Breast epithelium (tissue), 4 donors: Measurements from ENCODE around the gene CCSER1. TPM values are rescaled to one million over a fixed set of nuclear protein-coding genes. Genes with fewer than 3 reads are reported as not detected.

Experiments
- DNase-seq, 2 donors: peaks; one replicate each; pipeline ENCODE4 v3.0.0-alpha.2; 2019; ENCODE audit warnings: low spot score in 2 of 2
- H3K27ac ChIP-seq, 2 donors: fragments of 200-600 bp; sonication (generic) in 1 of 2; one replicate each; pipeline ENCODE4 v1.5.1; 2016 to 2019; ENCODE audit warnings: mild to moderate bottlenecking in 1 of 2
- H3K27me3 ChIP-seq, 2 donors: fragments of 200-600 bp; sonication (generic) in 1 of 2; one replicate each; pipeline versions ENCODE4 v1.5.1 to v1.6.0; 2017 to 2019; ENCODE audit warnings: control low read depth in 1 of 2, mild to moderate bottlenecking in 1 of 2
- H3K36me3 ChIP-seq: fragments of 200-600 bp; one replicate; pipeline ENCODE4 v1.5.1; 2019
- H3K4me1 ChIP-seq, 2 donors: fragments of 200-600 bp; sonication (generic); one replicate each; pipeline ENCODE4 v1.5.1; 2016 to 2019; ENCODE audit warnings: control low read depth in 1 of 2
- H3K4me3 ChIP-seq, 3 donors: fragments of 200-600 bp; sonication (generic); 1 replicate in 2 of 3; 2 replicates in 1 of 3; pipeline ENCODE4 v1.5.1; 2016 to 2019; ENCODE audit warnings: mild to moderate bottlenecking in 3 of 3, moderate library complexity in 2 of 3
- H3K9me3 ChIP-seq, 2 donors: fragments of 200-600 bp; sonication (generic) in 1 of 2; one replicate each; pipeline ENCODE4 v1.5.1; 2016 to 2019; ENCODE audit warnings: control low read depth in 1 of 2
- POLR2A ChIP-seq: fragments of 450-650 bp; IDR thresholded peaks from one replicate; pipeline ENCODE4 v1.6.1; 2016; ENCODE audit warnings: antibody characterized with exemption, mild to moderate bottlenecking, moderate library complexity
- POLR2AphosphoS5 ChIP-seq, 3 donors: sonication (generic); formaldehyde crosslinking; IDR thresholded peaks; one replicate each; pipeline ENCODE4 v1.6.1; 2017; ENCODE audit warnings: antibody characterized with exemption in 3 of 3
- intact Hi-C: fragments of 100-400 bp; cut with DNase I; formaldehyde crosslinking; loops from one replicate; pipeline ENCODE4 v1.15.1; 2023; ENCODE audit warnings: low total_unique reads
- total RNA-seq, 3 donors: library from RNA; depleted of rRNA; stranded (reverse); fragments of >200 nt; gene quantifications; one replicate each; pipeline ENCODE4 v1.1.0, GENCODE V29; 2016
- TF ChIP-seq, protein P1 (sequence below), 3 donors: fragments of 450-650 bp; IDR thresholded peaks; one replicate each; pipeline ENCODE4 v1.5.1; 2016 to 2017; ENCODE audit warnings: antibody characterized with exemption in 3 of 3, mild to moderate bottlenecking in 3 of 3, moderate library complexity in 3 of 3

The CCSER1 gene
- total RNA-seq, 3 donors from 2014 or later = 6.4 to 73.3 (median 55.7) TPM

DNA sequence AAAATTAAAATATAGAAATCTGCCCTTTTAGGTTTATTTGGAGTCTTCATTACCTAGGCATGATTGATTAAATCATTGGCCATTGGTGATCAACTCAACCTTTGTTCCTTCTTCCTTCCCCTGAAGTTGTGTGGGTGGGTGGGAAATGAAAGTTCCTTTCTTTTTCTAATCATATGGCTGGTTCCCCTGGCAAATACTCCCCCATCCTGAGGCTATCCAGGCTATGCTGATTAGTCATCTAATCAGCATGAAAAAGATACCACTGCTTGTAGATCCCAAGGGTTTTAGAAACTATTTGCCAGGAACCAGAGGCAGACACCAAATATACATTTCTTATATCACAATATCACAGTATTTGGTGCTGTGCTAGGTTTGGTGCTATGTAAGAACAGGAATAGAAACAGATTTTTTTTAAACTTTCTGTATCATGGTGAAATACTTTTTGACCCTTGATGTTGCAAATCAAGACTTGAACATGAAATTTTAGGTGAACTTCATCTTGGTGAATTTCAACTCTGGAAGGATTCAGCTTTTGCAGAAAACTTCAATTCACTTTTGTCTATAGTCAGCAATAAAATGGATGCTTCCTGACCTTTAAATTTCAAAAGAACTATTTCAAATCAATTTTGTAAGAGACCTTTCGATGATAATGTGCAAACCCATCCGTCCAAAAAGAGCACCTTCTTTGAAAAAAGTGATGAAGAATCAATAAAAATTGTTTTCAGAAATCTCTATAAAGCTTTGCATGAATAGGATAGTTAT is 71.1 kb downstream of the CCSER1 start:
- Histone ChIP-seq H3K9me3 (no peaks in the 10 kb centered on the region), H3K4me3 (no peak overlapping the region), H3K27me3 (no peaks in the 10 kb centered on the region), H3K36me3 (no peaks in the 10 kb centered on the region), H3K27ac (no peak overlapping the region), H3K4me1 (no peaks in the 10 kb centered on the region)
- TF ChIP-seq POLR2AphosphoS5 (IDR thresholded peaks at IDR 0.05) = no peak
- TF ChIP-seq, protein P1, sequence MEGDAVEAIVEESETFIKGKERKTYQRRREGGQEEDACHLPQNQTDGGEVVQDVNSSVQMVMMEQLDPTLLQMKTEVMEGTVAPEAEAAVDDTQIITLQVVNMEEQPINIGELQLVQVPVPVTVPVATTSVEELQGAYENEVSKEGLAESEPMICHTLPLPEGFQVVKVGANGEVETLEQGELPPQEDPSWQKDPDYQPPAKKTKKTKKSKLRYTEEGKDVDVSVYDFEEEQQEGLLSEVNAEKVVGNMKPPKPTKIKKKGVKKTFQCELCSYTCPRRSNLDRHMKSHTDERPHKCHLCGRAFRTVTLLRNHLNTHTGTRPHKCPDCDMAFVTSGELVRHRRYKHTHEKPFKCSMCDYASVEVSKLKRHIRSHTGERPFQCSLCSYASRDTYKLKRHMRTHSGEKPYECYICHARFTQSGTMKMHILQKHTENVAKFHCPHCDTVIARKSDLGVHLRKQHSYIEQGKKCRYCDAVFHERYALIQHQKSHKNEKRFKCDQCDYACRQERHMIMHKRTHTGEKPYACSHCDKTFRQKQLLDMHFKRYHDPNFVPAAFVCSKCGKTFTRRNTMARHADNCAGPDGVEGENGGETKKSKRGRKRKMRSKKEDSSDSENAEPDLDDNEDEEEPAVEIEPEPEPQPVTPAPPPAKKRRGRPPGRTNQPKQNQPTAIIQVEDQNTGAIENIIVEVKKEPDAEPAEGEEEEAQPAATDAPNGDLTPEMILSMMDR (IDR thresholded peaks at IDR 0.05) = no peak
- no peak for TF ChIP-seq POLR2A
- DNase-seq = no peak
- intact Hi-C loops = no loop called here

DNA sequence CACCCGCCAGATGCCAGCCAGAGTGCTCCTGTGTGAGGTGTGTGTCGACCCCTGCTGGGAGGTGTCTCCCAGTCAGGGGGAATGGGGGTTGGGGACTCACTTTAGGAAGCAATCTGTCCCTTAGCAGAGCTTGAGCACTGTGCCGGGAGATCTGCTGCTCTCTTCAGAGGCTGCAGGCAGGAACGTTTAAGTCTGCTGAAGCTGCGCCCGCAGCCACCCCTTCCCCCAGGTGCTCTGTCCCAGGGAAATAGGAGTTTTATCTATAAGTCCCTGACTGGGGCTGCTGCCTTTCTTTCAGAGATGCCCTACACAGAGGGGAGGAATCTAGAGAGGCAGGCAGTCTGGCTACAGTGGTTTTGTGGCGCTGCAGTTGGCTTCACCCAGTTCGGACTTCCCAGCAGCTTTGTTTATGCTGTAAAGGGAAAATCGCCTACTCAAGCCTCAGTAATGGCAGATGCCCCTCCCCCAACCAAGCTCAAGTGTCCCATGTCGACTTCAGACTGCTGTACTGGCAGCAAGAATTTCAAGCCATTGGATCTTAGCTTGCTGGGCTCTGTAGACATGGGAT is 80.8 kb downstream of the CCSER1 start:
- Histone ChIP-seq H3K4me3 (no peak overlapping the region), H3K27me3 (no peaks in the 10 kb centered on the region), H3K4me1 (no peaks in the 10 kb centered on the region), H3K36me3 (no peaks in the 10 kb centered on the region), H3K27ac (no peak overlapping the region), H3K9me3 (peaks cover 0 to 4% of the 10 kb centered on the region in 2 donors)
- intact Hi-C loops = no loop called here
- TF ChIP-seq POLR2AphosphoS5 (IDR thresholded peaks at IDR 0.05) (no peak), POLR2A (no peak)
- TF ChIP-seq, protein P1 (IDR thresholded peaks at IDR 0.05) = no peak
- DNase-seq = no peak

DNA sequence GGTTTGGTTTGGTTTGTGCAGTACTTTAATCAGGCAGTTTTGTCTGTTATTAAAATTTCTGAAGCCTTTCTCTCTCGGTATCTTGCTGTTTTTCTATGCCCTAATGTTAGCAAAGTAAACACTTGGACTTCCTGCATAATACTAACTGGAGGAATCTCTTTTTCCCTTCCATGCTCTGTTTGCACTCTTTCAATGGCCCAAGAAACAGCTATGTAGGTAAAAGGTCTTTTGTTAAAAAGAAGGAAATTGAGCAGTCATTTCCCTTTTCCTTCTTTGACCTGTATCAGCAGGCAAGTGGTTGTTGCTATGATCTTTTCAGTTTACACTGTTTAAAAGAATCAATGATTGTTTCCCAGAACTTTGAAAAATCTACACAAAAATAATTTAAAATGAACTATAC is 82.7 kb downstream of the CCSER1 start:
- Histone ChIP-seq H3K36me3 (no peaks in the 10 kb centered on the region), H3K27me3 (no peaks in the 10 kb centered on the region), H3K4me3 (no peak overlapping the region), H3K27ac (peak overlapping the region in 1 of 2 donors; percentile 38), H3K9me3 (peaks cover 0 to 4% of the 10 kb centered on the region in 2 donors), H3K4me1 (no peaks in the 10 kb centered on the region)
- TF ChIP-seq POLR2AphosphoS5 (IDR thresholded peaks at IDR 0.05) (no peak), POLR2A (no peak)
- TF ChIP-seq, protein P1 (IDR thresholded peaks at IDR 0.05) = no peak
- DNase-seq = no peak
- intact Hi-C loops = no loop called here

DNA sequence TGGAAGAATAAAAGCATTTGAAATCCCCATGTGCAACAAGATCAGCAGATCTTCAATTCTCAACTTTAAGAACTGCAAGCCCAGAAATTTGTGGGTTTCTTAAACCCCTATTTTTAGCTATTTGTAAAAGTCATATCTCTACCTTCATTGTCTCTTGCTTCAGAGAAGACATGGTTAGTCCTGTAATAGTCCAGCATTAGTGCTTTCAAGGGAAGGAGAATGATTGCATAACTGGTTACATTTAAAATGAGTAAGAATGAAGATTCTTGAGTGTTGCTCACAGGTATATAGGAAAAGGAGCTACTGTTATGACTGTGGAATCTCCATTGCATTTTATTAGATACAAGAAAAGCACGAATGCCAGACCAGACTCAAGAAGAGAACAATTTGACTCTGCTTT is 84.0 kb downstream of the CCSER1 start:
- H3K27me3 ChIP-seq = no peaks in the 10 kb centered on the region
- no peaks in the 10 kb centered on the region for H3K4me1 ChIP-seq
- TF ChIP-seq POLR2AphosphoS5 (IDR thresholded peaks at IDR 0.05) (no peak), POLR2A (no peak)
- TF ChIP-seq, protein P1 (IDR thresholded peaks at IDR 0.05) = no peak
- H3K36me3 ChIP-seq = no peaks in the 10 kb centered on the region
- intact Hi-C loops = no loop called here
- no peak for DNase-seq
- no peak overlapping the region for H3K27ac ChIP-seq
- peaks cover 0 to 3% of the 10 kb centered on the region in 2 donors for H3K9me3 ChIP-seq
- H3K4me3 ChIP-seq = no peak overlapping the region

DNA sequence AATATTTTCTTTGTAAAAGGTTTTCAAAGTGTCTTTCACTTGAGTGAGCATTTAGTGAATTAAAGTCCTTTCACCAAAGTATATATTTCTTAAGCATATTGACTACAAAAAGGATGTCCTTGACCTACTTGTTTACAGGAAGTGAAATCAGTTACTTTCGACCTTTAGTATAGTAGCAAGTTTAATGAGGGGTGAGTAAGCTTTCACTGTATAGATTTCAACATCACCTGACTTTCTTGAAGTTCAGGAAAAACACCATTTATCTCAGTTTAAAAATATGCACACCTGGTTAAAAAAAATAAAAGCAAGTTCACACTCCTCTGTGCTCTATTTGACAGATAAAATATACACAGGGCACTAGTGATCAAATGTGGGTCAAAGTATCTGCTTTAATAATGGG is 88.1 kb downstream of the CCSER1 start:
- no peaks in the 10 kb centered on the region for H3K4me1 ChIP-seq
- no peaks in the 10 kb centered on the region for H3K9me3 ChIP-seq
- H3K27ac ChIP-seq = no peak overlapping the region
- no peaks in the 10 kb centered on the region for H3K36me3 ChIP-seq
- H3K4me3 ChIP-seq = no peak overlapping the region
- DNase-seq = no peak
- no peaks in the 10 kb centered on the region for H3K27me3 ChIP-seq
- intact Hi-C loops = no loop called here
- TF ChIP-seq POLR2A = no peak
- TF ChIP-seq, protein P1 (IDR thresholded peaks at IDR 0.05) = no peak
- no peak for TF ChIP-seq POLR2AphosphoS5 (IDR thresholded peaks at IDR 0.05)
